Tibial nerve (tissue), 4 donors: ENCODE data around the gene TRPM2.

Experiments
- EP300 ChIP-seq, 2 donors: sonication (generic); formaldehyde crosslinking; IDR thresholded peaks; one replicate each; pipeline ENCODE4 v1.6.1; 2017; ENCODE audit warnings: antibody characterized with exemption in 2 of 2, mild to moderate bottlenecking in 1 of 2
- POLR2A ChIP-seq, 2 donors: fragments of 450-650 bp; IDR thresholded peaks; one replicate each; pipeline ENCODE4 v1.6.1; 2017; ENCODE audit warnings: antibody characterized with exemption in 2 of 2, mild to moderate bottlenecking in 2 of 2, moderate library complexity in 2 of 2
- TF ChIP-seq, protein P1 (sequence below), 5 experiments: fragments of 200-600 bp in 3 of 5; fragments of 450-650 bp in 2 of 5; sonication (generic) in 3 of 5; IDR thresholded peaks; one replicate each; pipeline ENCODE4 v1.5.1; 2016 to 2019; ENCODE audit warnings: antibody characterized with exemption in 5 of 5, mild to moderate bottlenecking in 3 of 5, moderate library complexity in 2 of 5

DNA sequence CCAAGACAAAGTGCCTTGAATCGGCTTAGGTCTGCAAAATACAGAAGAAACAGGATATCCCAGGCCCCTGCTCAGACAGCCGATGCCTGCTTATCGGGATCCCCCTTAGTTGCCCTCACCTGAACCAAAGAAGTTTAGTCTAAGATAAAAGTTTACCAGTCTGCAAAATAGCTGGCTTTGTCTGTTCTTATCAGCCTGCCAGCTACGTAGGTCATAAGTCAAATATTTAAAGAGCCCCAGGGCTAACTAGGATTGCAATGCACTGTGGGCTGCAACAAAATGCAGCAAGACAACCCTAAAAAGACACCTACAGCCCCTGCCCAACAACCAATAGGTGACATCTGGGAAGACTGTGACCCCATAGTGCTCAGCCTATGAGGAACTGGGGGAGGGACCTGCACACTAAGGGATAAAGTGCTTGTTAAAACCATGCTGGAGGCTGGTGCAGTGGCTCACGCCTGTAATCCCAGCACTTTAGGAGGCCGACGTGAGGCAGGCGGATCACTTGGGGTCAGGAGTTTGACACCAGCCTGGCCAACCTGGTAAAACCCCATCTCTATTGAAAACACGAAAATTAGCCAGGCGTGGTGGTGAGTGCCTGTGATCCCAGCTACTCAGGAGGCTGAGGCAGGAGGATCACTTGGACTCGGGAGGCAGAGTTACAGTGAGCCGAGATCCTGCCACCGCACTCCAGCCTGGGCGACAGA lies 129.3 kb downstream of the TRPM2 start:
- TF ChIP-seq, protein P1, sequence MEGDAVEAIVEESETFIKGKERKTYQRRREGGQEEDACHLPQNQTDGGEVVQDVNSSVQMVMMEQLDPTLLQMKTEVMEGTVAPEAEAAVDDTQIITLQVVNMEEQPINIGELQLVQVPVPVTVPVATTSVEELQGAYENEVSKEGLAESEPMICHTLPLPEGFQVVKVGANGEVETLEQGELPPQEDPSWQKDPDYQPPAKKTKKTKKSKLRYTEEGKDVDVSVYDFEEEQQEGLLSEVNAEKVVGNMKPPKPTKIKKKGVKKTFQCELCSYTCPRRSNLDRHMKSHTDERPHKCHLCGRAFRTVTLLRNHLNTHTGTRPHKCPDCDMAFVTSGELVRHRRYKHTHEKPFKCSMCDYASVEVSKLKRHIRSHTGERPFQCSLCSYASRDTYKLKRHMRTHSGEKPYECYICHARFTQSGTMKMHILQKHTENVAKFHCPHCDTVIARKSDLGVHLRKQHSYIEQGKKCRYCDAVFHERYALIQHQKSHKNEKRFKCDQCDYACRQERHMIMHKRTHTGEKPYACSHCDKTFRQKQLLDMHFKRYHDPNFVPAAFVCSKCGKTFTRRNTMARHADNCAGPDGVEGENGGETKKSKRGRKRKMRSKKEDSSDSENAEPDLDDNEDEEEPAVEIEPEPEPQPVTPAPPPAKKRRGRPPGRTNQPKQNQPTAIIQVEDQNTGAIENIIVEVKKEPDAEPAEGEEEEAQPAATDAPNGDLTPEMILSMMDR (IDR thresholded peaks at IDR 0.05): no peak
- TF ChIP-seq POLR2A (IDR thresholded peaks at IDR 0.05) (no peak), EP300 (IDR thresholded peaks at IDR 0.05) (no peak)
